Left renal cortex interstitium (tissue), 4 donors: ENCODE results near the gene TIAM2. TPM values are rescaled to one million over a fixed set of nuclear protein-coding genes. Genes with fewer than 3 reads are reported as not detected.
"Not testable (repeated sequence)": the region's sequence is repeated elsewhere in the genome, so short reads cannot be mapped to it uniquely, and the experiment has no call there.

ENCODE experiments used
- DNase-seq, 4 donors: peaks; one replicate each; pipeline ENCODE4 v3.0.0-alpha.2; 2013; ENCODE audit warnings: low read depth in 4 of 4, low spot score in 2 of 4, missing footprints in 1 of 4
- polyA plus RNA-seq, 4 donors: library from polyadenylated mRNA; unstranded; fragments of 120-200 nt; gene quantifications; one replicate each; pipeline ENCODE4 v1.2.1, GENCODE V29; 2013; ENCODE audit not compliant: insufficient read length in 4 of 4

Gene TIAM2
- polyA plus RNA-seq, 4 donors: 17.8 to 21.0 (median 19.5) TPM

DNA sequence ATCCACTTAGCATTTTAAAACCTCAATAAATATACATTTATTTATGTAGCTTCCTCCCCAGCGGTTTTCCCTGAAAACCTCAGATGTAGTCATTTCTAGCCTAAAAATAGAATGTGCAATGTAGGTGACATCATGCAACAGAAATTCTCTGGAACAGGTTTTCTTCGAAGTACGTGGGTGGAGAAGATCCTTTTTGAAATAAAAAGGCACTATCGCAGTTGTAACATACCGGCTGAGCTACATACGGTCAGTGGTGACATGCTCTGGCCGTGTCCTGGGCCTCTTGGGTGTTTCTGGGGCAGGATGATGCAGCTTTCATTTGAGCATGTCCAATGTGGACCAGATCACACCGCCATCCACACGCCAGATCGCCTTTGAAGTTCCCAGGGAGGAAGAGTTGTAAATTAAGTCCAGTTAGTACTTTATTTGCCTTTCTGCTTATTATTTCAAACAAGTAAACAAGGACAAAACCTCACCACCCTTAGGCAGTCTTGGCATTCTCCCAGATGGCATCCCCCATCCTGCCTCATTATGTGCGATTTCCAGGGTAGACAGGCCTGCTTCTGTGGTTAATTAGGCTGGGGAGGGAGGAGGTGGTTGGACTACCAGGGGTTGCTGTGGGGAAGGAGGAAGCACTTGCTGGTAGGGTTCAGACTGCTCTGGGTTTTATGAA is 159.2 kb downstream of the TIAM2 start:
- no peak for DNase-seq

- DNase-seq: no peak
Measured at GRCh38 chr6:155155787-155156447, 160.8 kb downstream of the TIAM2 start.

GRCh38 chr6:155157101-155157500 is 162.0 kb downstream of the TIAM2 start:
- no peak for DNase-seq

GRCh38 chr6:155158030-155158843 is 163.1 kb downstream of the TIAM2 start:
- no peak for DNase-seq

- DNase-seq: no peak
Measured at GRCh38 chr6:155162682-155163081, 167.6 kb downstream of the TIAM2 start.

DNA sequence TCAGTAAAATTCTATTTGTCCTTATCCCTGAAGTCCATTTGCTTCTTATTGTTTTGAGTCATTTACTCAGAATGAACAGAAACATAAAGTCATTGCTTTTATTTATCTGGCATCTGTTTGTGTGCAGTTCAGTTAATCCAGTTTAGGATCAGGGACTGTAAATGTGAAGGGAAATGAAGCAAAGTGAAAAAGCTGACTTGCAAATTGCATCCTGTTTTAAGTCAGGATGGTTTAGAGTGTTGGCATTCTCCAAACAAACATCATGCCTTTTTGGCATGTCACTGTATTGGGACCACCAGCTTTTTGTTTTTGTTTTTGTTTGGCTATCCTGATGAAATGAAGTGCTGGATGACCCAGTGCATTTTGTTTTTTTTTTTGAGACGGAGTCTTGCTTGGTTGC is 168.5 kb downstream of the TIAM2 start:
- DNase-seq: no peak

DNA sequence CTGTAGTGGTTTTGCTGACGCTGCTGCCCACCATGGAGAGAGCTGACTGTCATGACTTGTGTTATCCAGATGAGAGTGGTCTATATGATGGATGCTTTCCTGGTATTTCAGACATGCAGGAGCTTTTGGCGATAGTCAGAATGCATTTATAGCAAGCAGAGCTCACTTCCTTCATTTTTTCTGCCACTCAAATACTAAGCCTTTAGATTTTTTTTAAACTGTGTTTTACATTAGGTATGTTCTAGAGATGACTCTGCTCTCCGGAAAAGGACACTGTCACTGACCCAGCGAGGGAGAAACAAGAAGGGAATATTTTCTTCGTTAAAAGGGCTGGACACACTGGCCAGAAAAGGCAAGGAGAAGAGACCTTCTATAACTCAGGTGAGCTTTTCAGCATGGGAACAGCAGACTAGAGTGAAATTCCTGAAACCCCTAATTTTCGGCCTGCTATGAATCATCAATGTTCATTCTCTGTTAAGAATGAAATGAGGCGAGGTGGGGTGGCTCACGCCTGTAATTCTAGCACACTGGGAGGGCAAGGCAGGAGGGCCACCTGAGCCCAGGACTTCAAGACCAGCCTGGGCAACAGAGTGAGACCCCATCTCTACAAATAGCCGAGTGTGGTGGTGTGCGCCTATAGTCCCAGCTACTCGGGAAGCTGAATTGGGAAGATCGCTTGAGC is 170.1 kb downstream of the TIAM2 start:
- DNase-seq: no peak

GRCh38 chr6:155170519-155170918 is 175.4 kb downstream of the TIAM2 start:
- no peak for DNase-seq

GRCh38 chr6:155171109-155171746 is 176.1 kb downstream of the TIAM2 start:
- no peak for DNase-seq

GRCh38 chr6:155171747-155172449 is 176.8 kb downstream of the TIAM2 start:
- DNase-seq: no peak

DNA sequence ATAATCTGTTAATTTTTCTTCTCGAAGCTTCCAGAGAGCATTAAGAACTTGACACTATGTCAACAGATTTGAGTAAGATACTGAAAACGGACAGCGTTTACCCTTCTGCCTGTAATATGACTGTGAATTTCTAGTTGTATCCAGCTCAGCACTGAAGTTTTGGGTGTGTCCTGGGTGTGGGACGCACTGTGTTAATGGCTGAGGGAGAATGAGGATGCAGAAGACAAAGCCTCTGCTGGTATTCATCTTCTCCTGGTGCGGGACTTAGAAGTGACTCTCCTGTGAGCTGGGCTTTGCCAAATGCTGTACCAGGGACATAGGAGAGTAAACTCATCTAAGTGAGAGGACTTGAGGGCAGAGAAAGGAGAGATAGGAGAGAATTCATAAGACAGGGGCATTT is 178.4 kb downstream of the TIAM2 start:
- no peak for DNase-seq

DNA sequence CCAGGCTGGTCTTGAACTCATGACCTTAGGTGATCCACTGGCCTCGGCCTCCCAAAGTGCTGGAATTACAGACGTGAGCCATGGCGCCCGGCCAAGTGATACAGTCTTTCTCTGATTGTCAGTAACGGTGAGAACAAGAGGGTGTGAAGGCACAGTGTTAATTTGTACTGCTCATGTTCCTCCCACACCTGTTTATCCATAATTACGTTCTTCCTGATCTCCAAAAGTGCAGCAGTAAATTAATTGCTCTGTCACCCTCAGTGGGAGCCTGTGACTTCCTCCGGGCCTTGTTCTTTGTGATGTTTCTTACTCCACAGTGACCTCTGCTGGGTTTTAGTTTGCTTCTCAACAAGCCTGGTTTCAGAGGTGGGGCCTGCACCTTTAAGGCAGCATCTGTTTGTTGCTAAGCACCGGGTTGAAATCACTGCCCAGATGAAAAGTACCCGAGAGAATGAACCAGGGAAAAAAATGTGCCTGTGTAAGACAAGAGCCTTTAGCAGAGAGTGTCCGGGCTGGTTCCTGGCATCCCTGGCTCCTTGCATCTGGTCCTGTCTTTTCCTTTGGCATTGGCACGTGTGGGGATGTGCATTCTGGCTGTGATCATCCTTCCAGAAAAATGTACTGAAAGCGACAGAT is 179.6 kb downstream of the TIAM2 start:
- peak in 1 of 4 donors; percentile 82 for DNase-seq

- peak in 1 of 4 donors; percentile 68 for DNase-seq
Measured at GRCh38 chr6:155177363-155177961, 182.3 kb downstream of the TIAM2 start.

- DNase-seq: no peak
Measured at GRCh38 chr6:155181498-155181897, 186.4 kb downstream of the TIAM2 start.

GRCh38 chr6:155182103-155182502 is 187.0 kb downstream of the TIAM2 start:
- DNase-seq: no peak

DNA sequence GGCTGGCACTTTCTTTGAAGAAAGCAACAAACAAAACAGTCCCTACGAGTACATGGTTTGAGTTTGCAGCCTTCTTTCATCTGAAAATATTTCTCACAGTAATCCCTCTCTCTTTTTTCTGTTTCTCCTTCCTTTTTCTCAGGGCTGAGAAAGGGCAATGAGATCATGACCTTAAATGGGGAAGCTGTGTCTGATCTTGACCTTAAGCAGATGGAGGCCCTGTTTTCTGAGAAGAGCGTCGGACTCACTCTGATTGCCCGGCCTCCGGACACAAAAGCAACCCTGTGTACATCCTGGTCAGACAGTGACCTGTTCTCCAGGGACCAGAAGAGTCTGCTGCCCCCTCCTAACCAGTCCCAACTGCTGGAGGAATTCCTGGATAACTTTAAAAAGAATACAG is 188.0 kb downstream of the TIAM2 start:
- no peak for DNase-seq

DNA sequence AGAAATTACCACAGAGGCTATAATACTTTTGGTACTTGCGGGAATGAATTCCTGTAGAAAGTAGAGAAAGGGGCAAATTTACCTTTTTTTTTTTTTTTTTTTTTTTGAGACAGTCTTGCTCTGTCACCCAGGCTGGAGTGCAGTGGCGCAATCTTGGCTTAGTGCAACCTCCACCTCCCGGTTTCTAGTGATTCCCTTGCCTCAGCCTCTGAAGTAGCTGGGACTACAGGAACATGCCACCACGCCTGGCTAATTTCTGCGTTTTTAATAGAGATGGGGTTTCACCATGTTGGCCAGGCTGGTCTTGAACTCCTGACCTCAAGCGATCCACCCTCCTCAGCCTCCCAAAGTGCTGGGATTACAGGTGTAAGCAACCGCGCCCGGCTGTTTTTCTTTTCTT is 189.9 kb downstream of the TIAM2 start:
- DNase-seq: not testable (repeated sequence)

GRCh38 chr6:155185544-155185943 is 190.4 kb downstream of the TIAM2 start:
- DNase-seq: no peak

DNA sequence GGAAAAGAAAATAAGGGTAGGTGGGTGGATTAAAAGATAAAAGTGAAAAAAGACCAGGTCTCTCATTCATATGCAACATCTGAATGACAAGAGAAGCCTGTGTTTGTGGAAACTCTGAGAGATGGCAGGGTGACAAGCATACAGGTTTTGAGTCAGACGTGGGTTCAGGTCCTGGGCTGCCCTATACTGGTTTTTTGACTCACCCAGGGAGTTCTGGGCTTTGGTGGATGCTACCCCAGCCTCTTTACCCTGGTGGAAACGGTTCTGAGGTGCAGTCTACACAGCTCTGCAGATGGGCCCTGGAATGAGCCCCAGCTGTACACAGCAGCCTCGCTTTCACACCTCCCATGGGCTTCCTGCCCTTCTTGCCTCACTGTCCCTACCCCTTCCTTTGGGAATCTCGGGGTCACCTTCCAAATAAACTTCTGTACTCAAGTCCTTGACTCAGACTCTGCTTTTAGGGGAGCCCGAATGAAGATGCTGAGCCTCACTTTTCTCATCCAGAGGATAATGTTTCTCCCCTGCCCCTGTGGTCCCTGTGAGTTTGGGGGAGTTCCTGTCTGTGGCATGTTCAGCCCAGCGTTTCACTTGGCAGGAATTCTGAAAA is 191.0 kb downstream of the TIAM2 start:
- no peak for DNase-seq
